Middle frontal gyrus (tissue), 1 donor: Measurements from ENCODE around the gene NME3.
"Not testable (repeated sequence)": the region's sequence is repeated elsewhere in the genome, so short reads cannot be mapped to it uniquely, and the experiment has no call there.

ENCODE experiments used
- DNase-seq: peaks from one replicate; pipeline ENCODE4 v3.0.0-alpha.2; 2015; ENCODE audit warnings: low spot score; ENCODE audit errors: extremely low spot score

NME3 gene

GRCh38 chr16:1771188-1771863, at the start of gene NME3:
TSS of gene NME3 (minus strand) at chr16:1771543. CDS start at chr16:1771534, 9 bp downstream.
- DNase-seq, result no peak

DNA sequence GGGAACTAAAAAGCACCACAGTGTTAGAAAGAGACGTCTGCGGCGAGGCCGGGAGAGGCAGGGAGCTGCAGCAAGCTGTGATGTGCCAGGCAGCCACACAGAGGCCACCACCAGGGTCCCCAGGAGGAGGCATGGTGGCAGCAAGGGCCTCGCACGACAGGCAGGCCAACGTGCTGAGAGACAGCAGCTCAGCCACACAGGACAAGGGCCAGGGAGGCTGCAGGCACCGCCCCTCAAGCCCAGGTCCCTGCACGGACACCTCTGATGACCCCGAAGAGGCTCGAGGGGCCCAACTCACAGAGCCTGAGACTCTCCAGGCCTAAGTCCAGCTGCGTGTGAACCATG, 49.6 kb upstream of the NME3 start:
- no peak for DNase-seq

- DNase-seq, result no peak
Measured at GRCh38 chr16:1820096-1820945, 49.0 kb upstream of the NME3 start.

DNA sequence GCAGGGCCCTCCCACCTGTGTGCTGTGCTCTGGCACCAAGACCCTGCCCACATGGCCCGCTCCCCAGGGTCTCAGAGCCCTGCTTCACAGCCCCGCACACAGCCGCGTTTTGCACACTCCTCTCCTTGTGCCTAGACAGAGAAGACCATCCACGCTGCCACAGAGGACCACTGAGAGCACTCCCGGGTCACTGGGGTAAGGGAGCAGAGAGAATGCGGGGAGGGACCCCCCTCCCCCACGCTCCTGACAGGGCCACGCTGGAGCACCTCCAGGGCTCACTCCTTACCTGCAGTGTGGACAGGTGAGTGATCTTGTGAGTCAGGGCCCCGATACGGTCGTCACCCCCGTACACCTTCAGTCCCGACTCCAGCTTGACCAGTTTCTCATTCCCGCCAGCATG, 48.3 kb upstream of the NME3 start:
- DNase-seq, result no peak

GRCh38 chr16:1818873-1819525, 47.7 kb upstream of the NME3 start:
- DNase-seq, result no peak

GRCh38 chr16:1818204-1818872, 47.0 kb upstream of the NME3 start:
- no peak for DNase-seq

DNA sequence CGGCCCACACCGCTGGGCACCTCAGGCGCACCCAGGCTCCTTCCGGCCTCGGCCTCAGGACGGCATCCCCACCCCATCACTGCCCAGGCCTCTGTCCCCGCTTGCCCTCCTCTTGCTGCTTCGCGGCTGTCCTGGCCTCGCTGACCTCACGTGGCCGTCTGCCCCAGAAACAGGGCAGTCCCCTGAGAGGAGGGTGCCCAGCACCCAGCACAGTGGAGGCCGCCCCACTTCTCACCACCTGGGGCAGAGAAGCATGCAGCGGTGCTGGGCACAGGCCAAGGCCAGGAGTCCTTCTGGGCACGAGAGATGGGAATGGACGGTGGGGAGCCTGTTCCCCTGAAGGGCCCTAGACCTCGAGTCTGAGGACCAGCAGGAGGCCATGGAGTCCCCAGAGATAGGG, 46.4 kb upstream of the NME3 start:
- DNase-seq, result no peak

DNA sequence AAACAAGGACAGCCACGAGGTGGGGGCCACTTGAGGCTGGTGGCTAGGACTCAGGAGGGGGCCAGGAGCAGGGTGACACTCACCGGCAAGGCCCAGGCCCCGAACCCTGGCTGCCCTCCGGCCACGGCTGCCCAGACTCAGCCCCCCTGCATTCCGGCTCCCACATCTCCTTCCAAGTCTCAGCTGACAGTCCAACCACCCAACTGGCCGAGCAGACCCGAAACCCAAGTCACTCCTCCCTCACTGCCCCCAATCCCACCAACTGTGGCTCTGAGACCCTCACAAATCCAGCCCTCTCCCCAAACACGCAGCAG, 45.9 kb upstream of the NME3 start:
- no peak for DNase-seq

GRCh38 chr16:1816396-1817275, 45.3 kb upstream of the NME3 start:
- DNase-seq, result no peak

GRCh38 chr16:1815461-1815860, 44.1 kb upstream of the NME3 start:
- DNase-seq, result no peak

DNA sequence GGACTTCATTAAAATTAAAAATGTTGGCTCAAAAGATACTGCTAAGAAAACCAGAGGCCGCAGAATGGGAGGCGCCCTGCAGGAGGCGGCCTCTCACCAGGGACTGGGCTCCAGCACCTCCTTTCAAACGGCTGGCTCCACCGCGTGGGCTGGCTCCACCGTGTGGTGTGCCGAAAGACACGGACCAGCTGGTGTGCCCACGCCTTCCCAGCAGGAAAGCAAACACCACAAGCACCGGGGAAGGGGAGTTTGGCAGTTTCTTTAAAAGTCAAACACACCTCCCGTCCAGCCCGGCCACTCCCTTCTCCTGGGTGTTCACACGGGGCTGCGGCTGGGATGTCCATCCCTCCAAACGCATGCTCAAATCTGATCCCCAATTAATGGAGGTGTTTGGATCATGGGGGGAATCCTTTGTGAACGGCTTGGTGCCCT, 41.4 kb upstream of the NME3 start:
- peak; percentile 40 for DNase-seq

- DNase-seq, result no peak
Measured at GRCh38 chr16:1810536-1810935, 39.2 kb upstream of the NME3 start.

DNA sequence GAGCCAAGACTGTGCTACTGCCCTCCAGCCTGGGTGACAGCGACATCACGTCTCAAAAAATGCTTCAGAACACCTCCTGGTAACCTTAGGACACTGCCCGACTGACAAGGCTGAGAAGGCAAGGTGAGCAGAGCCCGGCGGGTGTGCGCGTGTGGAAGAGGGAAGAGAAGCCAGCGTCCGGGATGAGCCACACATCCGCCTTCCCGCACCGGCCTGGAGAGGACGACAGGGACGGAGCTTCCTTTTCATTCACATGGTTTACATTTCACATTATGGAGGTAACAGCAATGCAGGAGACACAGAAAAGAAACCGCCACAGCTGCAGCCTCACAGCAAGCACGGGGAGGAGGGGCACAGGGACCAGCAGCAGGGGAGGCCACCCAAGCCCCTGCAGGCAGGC, 38.8 kb upstream of the NME3 start:
- no peak for DNase-seq

GRCh38 chr16:1809281-1809801, 38.0 kb upstream of the NME3 start:
- no peak for DNase-seq

DNA sequence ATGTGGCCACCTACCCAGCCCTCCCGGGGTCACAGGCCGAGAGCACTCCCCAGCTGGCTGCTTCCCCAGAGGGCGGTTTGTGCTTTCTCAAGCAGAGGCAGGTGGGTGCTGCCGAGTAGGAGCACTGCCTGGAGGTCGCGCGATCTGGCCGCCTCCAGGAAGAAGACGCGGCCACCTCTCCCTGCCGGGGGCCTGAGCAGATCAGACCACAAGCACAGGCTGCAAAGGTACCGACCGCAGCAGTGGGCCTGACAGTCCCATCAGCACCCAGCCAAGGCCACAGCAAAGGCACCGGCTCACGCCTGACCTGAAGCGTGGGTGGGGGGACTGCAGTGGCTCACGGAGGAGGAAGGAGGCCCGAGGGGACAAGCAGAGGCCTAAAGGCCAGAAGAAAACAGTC, 37.3 kb upstream of the NME3 start:
- DNase-seq, result no peak

DNA sequence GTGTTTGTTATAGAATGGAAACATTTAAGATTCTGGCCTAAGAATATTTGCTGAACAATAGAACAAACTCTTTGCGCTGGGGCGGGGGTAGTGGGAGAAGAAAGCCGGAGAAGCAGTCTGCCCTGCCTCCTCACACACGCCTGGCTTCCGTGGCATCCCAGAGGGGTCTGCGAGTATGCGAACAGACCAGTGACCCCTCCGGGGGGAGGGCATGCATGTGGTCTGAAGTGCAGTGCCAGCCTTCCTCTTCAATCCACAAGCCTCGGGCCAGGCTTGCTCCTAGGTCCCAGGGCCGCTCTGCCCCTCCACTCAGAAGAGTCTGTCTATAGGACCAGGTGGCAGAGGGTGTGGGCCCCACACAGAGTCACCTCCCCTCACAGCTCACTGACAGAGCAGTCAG, 36.3 kb upstream of the NME3 start:
- DNase-seq, result no peak

- no peak for DNase-seq
Measured at GRCh38 chr16:1800701-1801100, 29.4 kb upstream of the NME3 start.

DNA sequence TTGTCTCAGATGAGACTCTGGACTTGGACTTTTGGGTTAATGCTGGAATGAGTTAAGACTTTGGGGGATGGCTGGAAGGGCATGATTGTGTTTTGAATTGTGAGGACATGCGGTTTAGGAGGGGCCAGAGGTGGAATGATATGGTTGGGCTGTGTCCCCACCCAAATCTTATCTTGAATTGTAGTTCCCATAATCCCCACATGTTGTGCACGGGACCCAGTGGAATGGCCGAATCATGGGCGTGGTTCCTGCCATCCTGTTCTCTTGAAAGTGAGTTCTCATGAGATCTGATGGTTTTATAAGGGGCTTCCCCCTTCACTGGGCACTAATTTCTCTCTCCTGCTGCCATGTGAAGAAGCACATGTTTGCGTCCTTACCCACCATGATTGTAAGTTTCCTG, 27.9 kb upstream of the NME3 start:
- DNase-seq, result not testable (repeated sequence)

GRCh38 chr16:1794908-1795666, 23.7 kb upstream of the NME3 start:
- no peak for DNase-seq

DNA sequence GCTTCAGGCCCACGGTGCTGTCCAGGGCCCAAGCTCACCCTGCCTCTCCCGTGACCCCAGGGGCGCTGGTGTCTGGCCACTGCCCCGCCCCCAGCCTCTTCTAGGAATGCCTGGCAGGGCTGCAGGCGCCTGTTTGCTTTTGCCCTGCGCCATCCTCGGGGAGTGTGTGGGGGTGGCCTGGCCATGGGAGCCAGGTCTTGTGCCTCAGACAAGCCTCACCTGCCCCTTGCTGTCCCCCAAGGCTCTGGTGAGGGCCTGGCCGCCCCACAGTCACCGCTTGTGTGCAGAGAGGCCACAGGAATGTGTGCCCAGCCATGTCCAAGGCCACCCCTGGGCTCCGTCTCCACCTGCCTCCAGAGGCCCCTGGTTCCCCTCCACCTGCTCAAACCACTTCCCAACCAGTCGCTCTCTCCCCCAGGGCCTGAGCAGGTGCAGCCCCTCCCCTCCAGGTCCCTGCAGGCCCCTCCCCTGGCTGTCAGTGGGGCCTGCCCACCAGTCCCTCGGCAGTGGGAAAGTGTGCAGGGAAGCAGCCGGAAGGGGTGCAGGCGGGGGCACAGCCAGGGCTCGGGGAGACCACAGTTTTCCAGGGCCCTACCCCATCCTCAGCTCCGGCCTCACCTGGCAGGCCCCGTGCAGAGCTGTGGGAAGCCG, 23.0 kb upstream of the NME3 start:
- DNase-seq, result no peak
